HepG2 (cell line): ENCODE data around the gene OSM. TPM values are rescaled to one million over a fixed set of nuclear protein-coding genes. Genes with fewer than 3 reads are reported as not detected.

Experiments
- ETV5 ChIP-seq: IDR thresholded peaks from 2 replicates; pipeline ENCODE4 v1.6.1; 2018; ENCODE audit warnings: missing biosample characterization, missing genetic modification reagents, inconsistent platforms, borderline replicate concordance
- RFX1 ChIP-seq: fragments of 450-650 bp; IDR thresholded peaks from 2 replicates; pipeline ENCODE4 v1.6.1; 2017
- TBL1XR1 ChIP-seq: fragments of 150-350 bp; IDR thresholded peaks from 2 replicates; pipeline ENCODE4 v1.6.1; 2014; ENCODE audit warnings: borderline replicate concordance, low read length; ENCODE audit not compliant: partially characterized antibody
- TBX3 ChIP-seq: fragments of 450-650 bp; IDR thresholded peaks from 2 replicates; pipeline ENCODE4 v1.6.1; 2017; ENCODE audit warnings: antibody characterized with exemption, mild to moderate bottlenecking, inconsistent platforms, borderline replicate concordance
- TMF1 ChIP-seq: sonication (generic); formaldehyde crosslinking; IDR thresholded peaks from 2 replicates; pipeline ENCODE4 v1.8.1; 2022; ENCODE audit warnings: low read depth, missing genetic modification reagents
- TP53 ChIP-seq: sonication (generic); formaldehyde crosslinking; conservative IDR thresholded peaks from 2 replicates; pipeline ENCODE4 v1.4.0; 2020; ENCODE audit warnings: missing genetic modification reagents
- XRCC5 ChIP-seq: fragments of 200-400 bp; formaldehyde crosslinking; optimal IDR thresholded peaks from 2 replicates; pipeline ENCODE3; 2017; ENCODE audit warnings: mild to moderate bottlenecking, low read length
- polyA plus RNA-seq, 8 experiments: library from polyadenylated mRNA; depleted of rRNA in 3 of 8; stranded (reverse) in 7 of 8; unstranded in 1 of 8; fragments of >200 nt; fragmentation: Illumina TruSeq in 4 of 8; extraction: Trizol in 4 of 8; gene quantifications; 2 replicates each; pipeline versions ENCODE4 v1.2.1 to v1.2.3, GENCODE V29; 2011 to 2016; ENCODE audit warnings: low read depth in 4 of 8, missing spikeins in 1 of 8, mixed read lengths in 1 of 8; ENCODE audit not compliant: insufficient read depth in 1 of 8
- total RNA-seq, 5 experiments: library from RNA; depleted of rRNA; stranded (reverse); fragments of >200 nt; fragmentation: Illumina TruSeq; extraction: Trizol; gene quantifications; 2 replicates each; pipeline ENCODE4 v1.2.3, GENCODE V29; 2016; ENCODE audit warnings: low read depth in 1 of 5
- TF ChIP-seq, protein P1 (sequence below): sonication (generic); formaldehyde crosslinking; conservative IDR thresholded peaks from 2 replicates; pipeline ENCODE4 v1.4.0; 2020; ENCODE audit warnings: missing genetic modification reagents
- TF ChIP-seq, protein P2 (sequence below): sonication (generic); formaldehyde crosslinking; IDR thresholded peaks from 2 replicates; pipeline ENCODE4 v1.4.0; 2020; ENCODE audit warnings: missing genetic modification reagents
- TF ChIP-seq, protein P3 (sequence below): sonication (generic); formaldehyde crosslinking; IDR thresholded peaks from 2 replicates; pipeline ENCODE4 v1.8.1; 2023; ENCODE audit warnings: mild to moderate bottlenecking, missing genetic modification reagents
- TF ChIP-seq, protein P4 (sequence below): sonication (generic); formaldehyde crosslinking; IDR thresholded peaks from 2 replicates; pipeline ENCODE4 v1.4.0; 2020; ENCODE audit warnings: missing genetic modification reagents, borderline replicate concordance
- TF ChIP-seq, protein P5 (sequence below): sonication (generic); formaldehyde crosslinking; IDR thresholded peaks from 2 replicates; pipeline ENCODE4 v1.5.0; 2020; ENCODE audit warnings: mild to moderate bottlenecking, missing genetic modification reagents, borderline replicate concordance

OSM gene
- total and polyA plus RNA-seq, 2 of the 13 experiments (the other 11 are each of a cell fraction or from before 2014, with no cell fraction given): not detected

DNA sequence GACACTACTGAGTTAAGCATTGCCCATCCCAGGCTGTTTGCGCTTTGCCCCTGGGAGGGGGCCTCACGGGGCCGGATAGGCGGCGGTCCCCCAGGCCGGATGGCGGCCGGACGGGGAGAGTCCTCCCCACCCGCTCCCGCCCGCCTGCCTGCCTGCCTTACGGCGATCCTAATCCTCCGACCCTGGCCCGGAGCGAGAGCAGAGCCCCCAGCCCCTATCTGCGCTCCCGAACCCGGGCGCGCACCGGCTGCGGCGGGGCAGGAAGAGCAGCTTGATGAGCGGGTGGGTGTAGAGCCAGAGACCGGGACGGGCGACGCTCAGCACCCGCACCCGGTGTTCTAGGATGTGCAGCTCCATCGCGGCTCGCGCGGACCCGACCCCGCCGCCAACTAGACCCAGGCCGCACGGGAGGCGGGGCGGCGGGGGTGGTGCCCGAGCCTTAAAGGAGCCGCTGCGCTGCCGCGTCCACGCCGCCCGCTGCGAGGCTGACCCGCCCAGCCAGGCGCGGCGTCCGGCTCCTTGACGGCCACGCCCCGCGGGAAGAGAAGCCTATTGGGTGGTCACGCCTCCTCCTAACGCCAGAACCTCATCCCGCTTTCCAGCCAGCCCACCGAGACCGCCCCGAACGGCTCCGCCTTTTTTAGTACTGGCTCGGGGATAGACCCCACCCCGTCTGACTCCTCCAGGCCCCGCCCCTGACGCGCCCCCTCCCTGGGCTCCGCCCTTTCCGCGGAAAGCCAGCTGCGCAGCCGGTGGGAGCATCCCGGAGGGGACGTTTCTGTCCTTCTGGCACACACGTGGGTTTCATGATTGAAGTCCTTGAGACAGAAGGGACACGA is 22.7 kb upstream of the OSM start, which contains the start of gene CASTOR1 (continued):
- TF ChIP-seq XRCC5 (no peak), TP53 (no peak), ETV5 (CRISPR knock-in tag) (no peak), RFX1 (no peak), TBL1XR1 (no peak), TBX3 (no peak), TMF1 (CRISPR knock-in tag) (no peak)
- TF ChIP-seq, protein P1, sequence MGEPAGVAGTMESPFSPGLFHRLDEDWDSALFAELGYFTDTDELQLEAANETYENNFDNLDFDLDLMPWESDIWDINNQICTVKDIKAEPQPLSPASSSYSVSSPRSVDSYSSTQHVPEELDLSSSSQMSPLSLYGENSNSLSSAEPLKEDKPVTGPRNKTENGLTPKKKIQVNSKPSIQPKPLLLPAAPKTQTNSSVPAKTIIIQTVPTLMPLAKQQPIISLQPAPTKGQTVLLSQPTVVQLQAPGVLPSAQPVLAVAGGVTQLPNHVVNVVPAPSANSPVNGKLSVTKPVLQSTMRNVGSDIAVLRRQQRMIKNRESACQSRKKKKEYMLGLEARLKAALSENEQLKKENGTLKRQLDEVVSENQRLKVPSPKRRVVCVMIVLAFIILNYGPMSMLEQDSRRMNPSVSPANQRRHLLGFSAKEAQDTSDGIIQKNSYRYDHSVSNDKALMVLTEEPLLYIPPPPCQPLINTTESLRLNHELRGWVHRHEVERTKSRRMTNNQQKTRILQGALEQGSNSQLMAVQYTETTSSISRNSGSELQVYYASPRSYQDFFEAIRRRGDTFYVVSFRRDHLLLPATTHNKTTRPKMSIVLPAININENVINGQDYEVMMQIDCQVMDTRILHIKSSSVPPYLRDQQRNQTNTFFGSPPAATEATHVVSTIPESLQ: no peak
- TF ChIP-seq, protein P2, sequence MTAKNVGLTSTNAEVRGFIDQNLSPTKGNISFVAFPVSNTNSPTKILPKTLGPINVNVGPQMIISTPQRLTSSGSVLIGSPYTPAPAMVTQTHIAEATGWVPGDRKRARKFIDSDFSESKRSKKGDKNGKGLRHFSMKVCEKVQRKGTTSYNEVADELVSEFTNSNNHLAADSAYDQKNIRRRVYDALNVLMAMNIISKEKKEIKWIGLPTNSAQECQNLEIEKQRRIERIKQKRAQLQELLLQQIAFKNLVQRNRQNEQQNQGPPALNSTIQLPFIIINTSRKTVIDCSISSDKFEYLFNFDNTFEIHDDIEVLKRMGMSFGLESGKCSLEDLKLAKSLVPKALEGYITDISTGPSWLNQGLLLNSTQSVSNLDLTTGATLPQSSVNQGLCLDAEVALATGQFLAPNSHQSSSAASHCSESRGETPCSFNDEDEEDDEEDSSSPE (CRISPR knock-in tag): no peak
- TF ChIP-seq, protein P3, sequence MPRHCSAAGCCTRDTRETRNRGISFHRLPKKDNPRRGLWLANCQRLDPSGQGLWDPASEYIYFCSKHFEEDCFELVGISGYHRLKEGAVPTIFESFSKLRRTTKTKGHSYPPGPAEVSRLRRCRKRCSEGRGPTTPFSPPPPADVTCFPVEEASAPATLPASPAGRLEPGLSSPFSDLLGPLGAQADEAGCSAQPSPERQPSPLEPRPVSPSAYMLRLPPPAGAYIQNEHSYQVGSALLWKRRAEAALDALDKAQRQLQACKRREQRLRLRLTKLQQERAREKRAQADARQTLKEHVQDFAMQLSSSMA (CRISPR knock-in tag): no peak
- TF ChIP-seq, protein P4, sequence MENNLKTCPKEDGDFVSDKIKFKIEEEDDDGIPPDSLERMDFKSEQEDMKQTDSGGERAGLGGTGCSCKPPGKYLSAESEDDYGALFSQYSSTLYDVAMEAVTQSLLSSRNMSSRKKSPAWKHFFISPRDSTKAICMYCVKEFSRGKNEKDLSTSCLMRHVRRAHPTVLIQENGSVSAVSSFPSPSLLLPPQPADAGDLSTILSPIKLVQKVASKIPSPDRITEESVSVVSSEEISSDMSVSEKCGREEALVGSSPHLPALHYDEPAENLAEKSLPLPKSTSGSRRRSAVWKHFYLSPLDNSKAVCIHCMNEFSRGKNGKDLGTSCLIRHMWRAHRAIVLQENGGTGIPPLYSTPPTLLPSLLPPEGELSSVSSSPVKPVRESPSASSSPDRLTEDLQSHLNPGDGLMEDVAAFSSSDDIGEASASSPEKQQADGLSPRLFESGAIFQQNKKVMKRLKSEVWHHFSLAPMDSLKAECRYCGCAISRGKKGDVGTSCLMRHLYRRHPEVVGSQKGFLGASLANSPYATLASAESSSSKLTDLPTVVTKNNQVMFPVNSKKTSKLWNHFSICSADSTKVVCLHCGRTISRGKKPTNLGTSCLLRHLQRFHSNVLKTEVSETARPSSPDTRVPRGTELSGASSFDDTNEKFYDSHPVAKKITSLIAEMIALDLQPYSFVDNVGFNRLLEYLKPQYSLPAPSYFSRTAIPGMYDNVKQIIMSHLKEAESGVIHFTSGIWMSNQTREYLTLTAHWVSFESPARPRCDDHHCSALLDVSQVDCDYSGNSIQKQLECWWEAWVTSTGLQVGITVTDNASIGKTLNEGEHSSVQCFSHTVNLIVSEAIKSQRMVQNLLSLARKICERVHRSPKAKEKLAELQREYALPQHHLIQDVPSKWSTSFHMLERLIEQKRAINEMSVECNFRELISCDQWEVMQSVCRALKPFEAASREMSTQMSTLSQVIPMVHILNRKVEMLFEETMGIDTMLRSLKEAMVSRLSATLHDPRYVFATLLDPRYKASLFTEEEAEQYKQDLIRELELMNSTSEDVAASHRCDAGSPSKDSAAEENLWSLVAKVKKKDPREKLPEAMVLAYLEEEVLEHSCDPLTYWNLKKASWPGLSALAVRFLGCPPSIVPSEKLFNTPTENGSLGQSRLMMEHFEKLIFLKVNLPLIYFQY (CRISPR knock-in tag): 0 out of 2 replicates have a peak, but pooled peaks have one; percentile 34
- TF ChIP-seq, protein P5, sequence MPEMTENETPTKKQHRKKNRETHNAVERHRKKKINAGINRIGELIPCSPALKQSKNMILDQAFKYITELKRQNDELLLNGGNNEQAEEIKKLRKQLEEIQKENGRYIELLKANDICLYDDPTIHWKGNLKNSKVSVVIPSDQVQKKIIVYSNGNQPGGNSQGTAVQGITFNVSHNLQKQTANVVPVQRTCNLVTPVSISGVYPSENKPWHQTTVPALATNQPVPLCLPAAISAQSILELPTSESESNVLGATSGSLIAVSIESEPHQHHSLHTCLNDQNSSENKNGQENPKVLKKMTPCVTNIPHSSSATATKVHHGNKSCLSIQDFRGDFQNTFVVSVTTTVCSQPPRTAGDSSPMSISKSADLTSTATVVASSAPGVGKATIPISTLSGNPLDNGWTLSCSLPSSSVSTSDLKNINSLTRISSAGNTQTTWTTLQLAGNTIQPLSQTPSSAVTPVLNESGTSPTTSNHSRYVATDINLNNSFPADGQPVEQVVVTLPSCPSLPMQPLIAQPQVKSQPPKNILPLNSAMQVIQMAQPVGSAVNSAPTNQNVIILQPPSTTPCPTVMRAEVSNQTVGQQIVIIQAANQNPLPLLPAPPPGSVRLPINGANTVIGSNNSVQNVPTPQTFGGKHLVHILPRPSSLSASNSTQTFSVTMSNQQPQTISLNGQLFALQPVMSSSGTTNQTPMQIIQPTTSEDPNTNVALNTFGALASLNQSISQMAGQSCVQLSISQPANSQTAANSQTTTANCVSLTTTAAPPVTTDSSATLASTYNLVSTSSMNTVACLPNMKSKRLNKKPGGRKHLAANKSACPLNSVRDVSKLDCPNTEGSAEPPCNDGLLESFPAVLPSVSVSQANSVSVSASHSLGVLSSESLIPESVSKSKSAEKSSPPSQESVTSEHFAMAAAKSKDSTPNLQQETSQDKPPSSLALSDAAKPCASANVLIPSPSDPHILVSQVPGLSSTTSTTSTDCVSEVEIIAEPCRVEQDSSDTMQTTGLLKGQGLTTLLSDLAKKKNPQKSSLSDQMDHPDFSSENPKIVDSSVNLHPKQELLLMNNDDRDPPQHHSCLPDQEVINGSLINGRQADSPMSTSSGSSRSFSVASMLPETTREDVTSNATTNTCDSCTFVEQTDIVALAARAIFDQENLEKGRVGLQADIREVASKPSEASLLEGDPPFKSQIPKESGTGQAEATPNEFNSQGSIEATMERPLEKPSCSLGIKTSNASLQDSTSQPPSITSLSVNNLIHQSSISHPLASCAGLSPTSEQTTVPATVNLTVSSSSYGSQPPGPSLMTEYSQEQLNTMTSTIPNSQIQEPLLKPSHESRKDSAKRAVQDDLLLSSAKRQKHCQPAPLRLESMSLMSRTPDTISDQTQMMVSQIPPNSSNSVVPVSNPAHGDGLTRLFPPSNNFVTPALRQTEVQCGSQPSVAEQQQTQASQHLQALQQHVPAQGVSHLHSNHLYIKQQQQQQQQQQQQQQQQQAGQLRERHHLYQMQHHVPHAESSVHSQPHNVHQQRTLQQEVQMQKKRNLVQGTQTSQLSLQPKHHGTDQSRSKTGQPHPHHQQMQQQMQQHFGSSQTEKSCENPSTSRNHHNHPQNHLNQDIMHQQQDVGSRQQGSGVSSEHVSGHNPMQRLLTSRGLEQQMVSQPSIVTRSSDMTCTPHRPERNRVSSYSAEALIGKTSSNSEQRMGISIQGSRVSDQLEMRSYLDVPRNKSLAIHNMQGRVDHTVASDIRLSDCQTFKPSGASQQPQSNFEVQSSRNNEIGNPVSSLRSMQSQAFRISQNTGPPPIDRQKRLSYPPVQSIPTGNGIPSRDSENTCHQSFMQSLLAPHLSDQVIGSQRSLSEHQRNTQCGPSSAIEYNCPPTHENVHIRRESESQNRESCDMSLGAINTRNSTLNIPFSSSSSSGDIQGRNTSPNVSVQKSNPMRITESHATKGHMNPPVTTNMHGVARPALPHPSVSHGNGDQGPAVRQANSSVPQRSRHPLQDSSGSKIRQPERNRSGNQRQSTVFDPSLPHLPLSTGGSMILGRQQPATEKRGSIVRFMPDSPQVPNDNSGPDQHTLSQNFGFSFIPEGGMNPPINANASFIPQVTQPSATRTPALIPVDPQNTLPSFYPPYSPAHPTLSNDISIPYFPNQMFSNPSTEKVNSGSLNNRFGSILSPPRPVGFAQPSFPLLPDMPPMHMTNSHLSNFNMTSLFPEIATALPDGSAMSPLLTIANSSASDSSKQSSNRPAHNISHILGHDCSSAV (CRISPR knock-in tag): no peak
